ENCODE measurements around the gene PLD6.

The PLD6 gene

GRCh38 chr17:17226451-17227265 is 20.5 kb upstream of the PLD6 start:
- DNase-seq, result no peak

DNA sequence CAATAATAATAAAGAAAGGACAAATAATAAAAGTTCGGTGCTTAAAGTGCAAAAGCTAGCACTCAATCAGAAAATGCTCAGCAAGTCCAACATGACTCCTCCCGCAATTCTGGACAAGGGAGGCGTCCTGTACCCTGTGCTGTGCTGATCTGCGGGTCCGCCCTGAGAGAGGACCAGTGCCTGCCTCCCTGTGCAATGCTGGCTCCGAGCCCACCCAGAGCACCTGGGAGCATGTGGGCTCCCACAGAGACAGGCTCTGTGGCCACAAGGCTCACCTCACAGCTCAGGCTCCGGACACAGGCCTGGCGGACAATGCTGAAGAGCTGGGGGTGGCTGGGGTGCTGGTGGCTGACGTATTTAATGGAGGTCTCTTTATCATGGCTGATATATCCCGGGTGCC is 19.8 kb upstream of the PLD6 start:
- no peak for DNase-seq

DNA sequence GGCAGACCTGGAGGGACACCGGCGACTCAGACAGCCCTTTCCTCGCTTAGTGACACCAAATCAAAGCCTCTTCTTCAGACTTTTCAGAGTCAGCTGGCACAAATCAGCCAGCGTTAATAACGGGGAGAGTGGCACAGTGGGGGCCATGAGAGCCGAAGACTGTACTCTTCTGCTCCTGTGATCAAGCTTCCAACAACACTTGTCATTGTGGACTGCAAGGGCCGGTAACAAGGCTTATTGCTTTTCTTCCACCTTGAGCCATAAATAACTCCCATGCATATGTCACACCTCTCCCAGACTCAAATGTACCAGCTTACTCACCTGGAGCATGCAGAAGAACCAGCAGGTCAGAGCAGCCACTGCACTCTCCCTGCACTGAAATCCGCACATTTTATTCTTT is 18.0 kb upstream of the PLD6 start:
- DNase-seq, result no peak

- DNase-seq, result no peak
These were observed 17.6 kb upstream of the PLD6 start for GRCh38 chr17:17223736-17224135.

GRCh38 chr17:17221329-17221728 is 15.2 kb upstream of the PLD6 start:
- DNase-seq, result no peak

DNA sequence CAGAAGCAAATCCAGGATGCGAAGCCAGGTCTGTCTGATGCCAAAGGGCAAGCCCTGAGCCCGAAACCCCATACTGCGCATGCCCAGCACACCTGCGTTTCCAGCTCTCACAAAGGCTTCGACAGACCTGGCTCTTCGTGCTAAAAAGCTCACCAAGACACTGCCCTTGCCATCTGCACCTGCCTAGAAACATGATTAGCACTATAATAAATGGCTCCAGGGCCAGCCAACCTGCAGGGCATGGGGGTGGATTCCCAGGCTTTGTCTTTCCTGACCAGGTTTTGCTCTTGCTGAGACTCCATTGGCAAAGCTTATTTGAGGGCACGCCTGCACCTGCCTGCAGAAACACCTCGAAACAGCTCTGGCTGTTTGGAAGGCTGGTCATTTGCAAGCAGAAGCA is 14.4 kb upstream of the PLD6 start:
- DNase-seq, result no peak

- DNase-seq, result no peak
These were observed 11.9 kb upstream of the PLD6 start for GRCh38 chr17:17217995-17218394.

DNA sequence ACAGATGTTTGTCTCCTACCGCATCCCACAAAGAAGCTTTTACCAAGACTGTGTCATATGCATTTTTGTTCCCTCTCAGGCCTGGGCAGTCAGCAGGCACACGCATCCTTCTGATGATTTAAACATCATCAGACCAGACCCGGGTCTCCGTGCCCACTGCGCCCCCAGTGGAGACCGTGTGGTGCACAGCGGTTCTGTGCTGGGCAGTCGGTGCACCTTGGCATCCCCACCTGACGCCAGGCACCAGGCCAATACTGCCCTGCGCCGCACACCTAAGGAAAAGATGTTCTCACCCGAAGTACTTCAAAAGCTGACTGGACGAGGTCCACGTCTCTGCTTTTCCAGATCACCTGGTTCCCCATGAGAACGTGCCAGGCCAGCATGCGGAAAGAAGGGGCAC is 10.6 kb upstream of the PLD6 start:
- DNase-seq, result no peak

DNA sequence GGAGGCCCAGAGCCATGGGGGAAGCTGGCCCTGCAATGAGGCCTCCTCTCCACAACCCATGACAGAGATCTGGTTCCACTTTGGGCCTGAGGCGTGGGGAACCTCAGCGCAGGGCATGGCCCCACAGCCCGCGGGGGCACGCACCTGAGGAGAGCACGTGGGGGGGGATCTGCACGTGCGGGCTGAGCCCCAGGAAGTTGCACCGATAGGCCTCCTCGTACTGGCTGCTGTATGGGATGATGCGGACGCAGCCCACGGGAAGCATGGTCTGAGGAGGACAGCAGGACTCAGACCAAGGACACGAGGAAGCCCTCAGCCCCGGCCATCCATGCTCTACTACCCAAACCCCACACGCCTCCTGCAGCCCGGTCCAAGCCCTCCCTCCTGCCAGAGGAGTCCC is 10.1 kb upstream of the PLD6 start:
- DNase-seq, result no peak

GRCh38 chr17:17215575-17215974 is 9.4 kb upstream of the PLD6 start:
- no peak for DNase-seq

GRCh38 chr17:17214646-17215436 is 8.7 kb upstream of the PLD6 start:
- no peak for DNase-seq

DNA sequence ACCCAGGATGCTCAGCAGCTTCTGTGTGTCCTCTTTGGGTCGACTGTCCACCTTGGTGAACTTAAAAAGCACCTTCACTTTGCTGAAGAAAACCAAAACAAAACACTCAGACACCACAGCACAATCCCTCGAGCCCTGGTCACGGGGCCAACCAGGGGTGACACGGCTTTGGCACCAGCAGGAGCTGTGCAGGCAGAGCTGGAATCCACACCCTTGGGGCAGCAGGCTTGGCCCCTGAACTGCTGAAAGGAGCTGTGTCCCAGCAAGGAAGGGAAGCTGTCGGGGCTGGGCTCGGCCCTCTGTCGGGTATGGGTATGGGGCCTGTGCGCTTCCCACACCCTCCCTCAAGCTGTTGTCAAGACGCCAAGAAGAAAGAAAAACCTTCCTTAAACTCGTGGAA is 7.6 kb upstream of the PLD6 start:
- no peak for DNase-seq

- DNase-seq, result no peak
These were observed 1.9 kb upstream of the PLD6 start for GRCh38 chr17:17207998-17208397.

DNA sequence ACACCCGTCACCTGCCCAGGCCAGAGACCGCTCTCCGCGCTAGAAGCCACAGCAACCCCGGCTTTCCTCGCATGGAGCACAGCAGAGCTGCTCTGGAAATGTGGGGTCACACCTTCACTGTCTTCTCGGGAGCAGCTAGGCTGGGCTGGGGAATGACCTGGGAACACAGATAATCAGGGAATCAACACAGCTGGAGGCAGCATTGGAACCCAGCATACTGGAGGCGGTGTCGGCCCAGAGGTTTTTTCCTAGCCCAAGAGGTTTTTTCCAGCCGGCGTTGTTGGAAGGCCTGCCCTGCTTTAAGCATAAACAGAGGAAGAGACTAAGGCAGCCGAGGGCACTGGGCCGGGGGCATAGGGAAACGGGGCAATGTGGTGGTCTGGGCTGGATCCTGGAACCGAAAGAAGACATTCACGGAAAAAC is 791 bp upstream of the PLD6 start:
- DNase-seq, result no peak

- DNase-seq, result peak; percentile 69
These were observed 587 bp downstream of the PLD6 start for GRCh38 chr17:17205368-17206123.

DNA sequence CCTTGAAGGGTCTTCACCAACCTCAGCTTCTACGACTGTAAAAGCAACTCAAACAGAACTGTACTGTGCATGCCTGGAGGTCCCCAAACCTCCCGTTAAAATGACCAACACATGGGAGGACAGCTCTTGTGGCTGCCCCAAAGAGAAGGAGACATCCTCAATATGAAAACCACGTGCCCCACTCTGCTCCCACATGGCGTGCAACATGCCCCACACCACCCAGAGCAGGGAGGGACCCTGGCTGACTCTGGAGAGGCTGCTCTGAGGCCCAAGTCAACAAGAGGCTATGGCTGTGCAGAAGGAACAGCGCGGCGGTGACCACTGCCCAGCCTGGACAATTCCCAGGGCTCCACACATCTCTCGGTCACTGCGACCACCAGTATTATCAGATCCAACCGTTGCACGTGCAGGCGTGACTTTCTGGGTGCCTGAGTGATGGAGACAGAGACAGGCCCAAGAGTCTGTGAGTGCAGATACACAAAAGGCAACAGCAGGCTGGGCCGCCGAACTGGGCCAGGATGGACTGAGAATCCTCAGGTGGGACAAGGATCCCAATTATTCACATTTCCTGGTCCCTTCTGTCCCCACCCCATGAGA is 1.4 kb downstream of the PLD6 start:
- DNase-seq, result no peak

GRCh38 chr17:17204041-17204591 is 2.0 kb downstream of the PLD6 start:
- peak; percentile 58 for DNase-seq

GRCh38 chr17:17203173-17203730 is 2.9 kb downstream of the PLD6 start:
- DNase-seq, result no peak

- no peak for DNase-seq
These were observed 4.2 kb downstream of the PLD6 start for GRCh38 chr17:17201907-17202306.

DNA sequence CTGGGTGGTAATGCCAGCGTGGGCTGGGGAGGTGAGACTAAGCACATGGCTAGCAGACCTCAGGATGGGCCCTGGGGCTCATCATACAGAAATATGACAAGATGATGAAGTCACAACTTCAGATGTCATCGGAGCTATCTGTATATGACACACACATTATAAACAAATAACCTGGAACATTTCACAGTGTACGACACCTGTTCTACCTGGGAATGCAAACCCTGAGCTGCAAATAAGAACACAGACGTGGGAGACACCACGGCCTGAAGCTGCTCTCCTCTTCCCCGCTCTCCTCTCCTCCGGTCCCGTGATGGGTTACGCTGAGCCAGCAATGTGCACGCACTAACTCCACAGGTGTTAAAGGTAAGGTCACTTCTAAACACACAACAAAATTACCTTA is 4.9 kb downstream of the PLD6 start:
- no peak for DNase-seq

DNA sequence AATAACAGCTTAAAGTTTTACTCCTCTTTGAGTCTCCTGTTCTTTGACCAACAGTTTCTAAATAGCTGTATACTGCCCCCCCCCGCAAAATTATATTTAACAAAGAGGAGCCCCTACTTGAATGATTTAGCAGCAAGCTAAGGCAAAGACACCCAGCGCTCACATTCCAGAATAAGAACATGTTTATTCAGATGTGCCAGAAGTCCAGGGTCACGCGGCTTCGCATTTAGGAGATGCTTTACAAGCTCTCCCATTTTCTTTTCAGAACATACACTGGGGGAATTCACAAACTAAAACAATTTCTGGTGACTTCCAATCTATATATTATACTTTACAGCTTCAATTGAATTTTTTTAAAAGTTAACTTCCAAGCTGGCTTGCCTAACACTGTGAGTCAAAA is 5.3 kb downstream of the PLD6 start:
- DNase-seq, result no peak

- DNase-seq, result no peak
These were observed 5.8 kb downstream of the PLD6 start for GRCh38 chr17:17200311-17200710.

DNA sequence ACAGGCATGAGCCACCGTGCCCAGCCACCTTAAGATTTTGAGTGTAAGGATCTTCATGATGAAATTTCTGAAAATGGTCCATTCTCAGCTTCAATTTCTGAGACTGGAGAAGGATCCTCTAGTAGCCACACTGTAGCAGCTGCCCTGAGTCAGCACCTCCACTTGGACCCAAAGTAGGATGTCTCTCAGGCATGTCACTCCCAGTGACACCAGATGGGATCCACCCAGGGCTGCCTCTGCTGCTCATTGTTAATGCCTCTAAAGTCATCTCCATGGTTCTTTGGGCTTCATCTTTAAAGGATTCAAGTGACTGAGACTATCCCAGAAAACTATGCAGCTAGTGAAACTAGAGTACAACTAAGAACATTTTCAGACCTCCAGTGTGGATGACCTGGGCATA is 7.9 kb downstream of the PLD6 start:
- DNase-seq, result no peak
